Activated naive CD4-positive, alpha-beta T cell treated with anti-CD3 and anti-CD28 coated beads for 36 hours (primary cell): ENCODE measurements around the gene ZNF445. TPM values are rescaled to one million over a fixed set of nuclear protein-coding genes. Genes with fewer than 3 reads are reported as not detected.
"Not testable (repeated sequence)": the region's sequence is repeated elsewhere in the genome, so short reads cannot be mapped to it uniquely, and the experiment has no call there.

Source experiments
- CTCF ChIA-PET: fragments of 350-600 bp; sonication (Branson Sonifier 250); formaldehyde crosslinking; loops from one replicate; lab custom pipeline; 2021; ENCODE audit warnings: antibody characterized with exemption; lab: Charles Lee
- DNase-seq: peaks from one replicate; pipeline ENCODE4 v3.0.0-alpha.2; 2020
- H3K27ac Mint-ChIP-seq: one replicate; pipeline ENCODE4 v1.8.0; 2021; ENCODE audit warnings: mild to moderate bottlenecking, mixed read lengths
- H3K27me3 Mint-ChIP-seq: one replicate; pipeline ENCODE4 v1.8.0; 2021; ENCODE audit warnings: low read depth, mixed read lengths
- H3K36me3 Mint-ChIP-seq: one replicate; pipeline ENCODE4 v1.8.0; 2021; ENCODE audit warnings: low read depth, mixed read lengths
- H3K4me1 Mint-ChIP-seq: one replicate; pipeline ENCODE4 v1.8.0; 2021; ENCODE audit warnings: low read depth, mixed read lengths
- H3K4me3 Mint-ChIP-seq: one replicate; pipeline ENCODE4 v1.8.0; 2021; ENCODE audit warnings: mild to moderate bottlenecking, moderate library complexity, mixed read lengths
- H3K9me3 Mint-ChIP-seq: one replicate; pipeline ENCODE4 v1.8.0; 2021; ENCODE audit warnings: mixed read lengths
- intact Hi-C: fragments of 100-400 bp; cut with micrococcal nuclease; formaldehyde crosslinking; loops from one replicate; pipeline ENCODE4 v1.15.1; 2023
- total RNA-seq, 2 experiments: library from RNA; stranded (reverse); gene quantifications; one replicate each; pipeline ENCODE4 v1.2.3, GENCODE V29; 2021

ZNF445 gene
- total RNA-seq, 2 experiments from 2014 or later, result 19.0 TPM

DNA sequence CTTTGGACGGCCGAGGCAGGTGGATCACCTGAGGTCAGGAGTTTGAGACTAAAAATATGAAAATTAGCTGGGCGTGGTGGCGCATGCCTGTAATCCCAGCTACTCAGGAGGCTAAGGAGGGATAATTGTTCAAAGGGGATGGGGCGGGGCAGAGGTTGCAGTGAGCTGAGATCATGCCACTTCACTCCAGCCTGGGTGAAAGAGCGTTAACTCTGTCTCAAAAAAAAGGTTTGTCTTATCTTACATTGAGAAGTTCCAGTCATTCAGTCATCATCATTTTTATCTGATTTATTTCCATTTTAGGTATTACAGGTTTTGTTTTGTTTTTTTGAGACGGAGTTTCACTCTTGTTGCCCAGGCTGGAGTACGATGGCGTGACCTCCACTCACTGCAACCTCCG lies 2.6 kb downstream of the ZNF445 start:
- H3K9me3 Mint-ChIP-seq, H3K27me3 Mint-ChIP-seq, H3K36me3 Mint-ChIP-seq, CTCF ChIA-PET, H3K27ac Mint-ChIP-seq, DNase-seq: not testable (repeated sequence)
- intact Hi-C loops, result loop anchor here (10.0 kb wide), 1 partner anchor 150 kb away; the partner anchor contains the start of gene ZNF197
- Mint-ChIP-seq H3K4me1 (peaks cover 42% of the 10 kb centered on the region), H3K4me3 (peak overlapping the region; percentile 4)

DNA sequence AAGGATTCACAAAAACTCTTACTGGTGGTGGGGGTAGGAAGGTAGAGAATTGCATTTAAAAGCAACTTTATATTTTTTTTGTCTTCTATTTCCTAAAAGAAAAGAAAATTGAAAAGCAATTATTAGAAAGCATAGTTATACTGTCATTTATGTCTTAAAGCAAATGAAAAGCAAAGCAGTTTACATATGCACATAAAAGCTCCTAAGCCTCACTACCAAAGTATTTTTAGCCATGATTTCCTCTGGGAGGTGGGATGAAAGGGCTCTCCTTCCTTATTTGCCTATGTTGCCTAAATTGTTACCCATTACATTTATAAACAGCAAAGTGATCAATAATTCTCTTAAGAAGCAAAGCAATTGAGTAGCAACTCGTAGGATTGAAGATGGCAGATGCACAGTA lies 7.0 kb downstream of the ZNF445 start:
- Mint-ChIP-seq H3K4me3 (no peak overlapping the region), H3K36me3 (peaks cover 10% of the 10 kb centered on the region), H3K4me1 (peaks cover 38% of the 10 kb centered on the region), H3K27ac (no peak overlapping the region), H3K9me3 (no peaks in the 10 kb centered on the region), H3K27me3 (no peaks in the 10 kb centered on the region)
- intact Hi-C loops, result loop anchor here (10.0 kb wide), 1 partner anchor 154 kb away; the partner anchor contains the start of gene ZNF197
- CTCF ChIA-PET, result no interaction called here
- no peak for DNase-seq

DNA sequence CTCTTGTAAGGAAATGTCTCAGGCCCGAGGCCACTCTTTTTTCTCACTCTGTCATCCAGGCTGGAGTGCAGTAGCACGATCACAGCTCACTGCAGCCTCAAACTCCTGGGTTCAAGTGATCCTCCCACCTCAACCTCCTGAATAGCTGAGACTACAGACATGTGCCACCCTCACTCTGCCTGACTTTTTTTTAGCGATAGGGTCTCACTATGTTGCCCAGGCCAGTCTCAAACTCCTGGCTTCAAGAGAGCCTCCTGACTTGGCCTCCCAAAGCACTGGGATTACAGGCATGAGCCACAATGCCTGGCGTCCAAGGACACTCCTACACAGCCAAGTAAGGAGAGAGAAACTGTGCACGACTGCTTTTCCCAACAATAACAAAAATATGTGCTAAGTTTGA lies 7.6 kb downstream of the ZNF445 start:
- Mint-ChIP-seq H3K4me3 (no peak overlapping the region), H3K4me1 (peaks cover 36% of the 10 kb centered on the region), H3K27me3 (no peaks in the 10 kb centered on the region), H3K9me3 (no peaks in the 10 kb centered on the region), H3K27ac (no peak overlapping the region), H3K36me3 (peaks cover 14% of the 10 kb centered on the region)
- intact Hi-C loops, result loop anchor here (10.0 kb wide), 1 partner anchor 155 kb away; the partner anchor contains the start of gene ZNF197
- no peak for DNase-seq
- CTCF ChIA-PET, result no interaction called here

DNA sequence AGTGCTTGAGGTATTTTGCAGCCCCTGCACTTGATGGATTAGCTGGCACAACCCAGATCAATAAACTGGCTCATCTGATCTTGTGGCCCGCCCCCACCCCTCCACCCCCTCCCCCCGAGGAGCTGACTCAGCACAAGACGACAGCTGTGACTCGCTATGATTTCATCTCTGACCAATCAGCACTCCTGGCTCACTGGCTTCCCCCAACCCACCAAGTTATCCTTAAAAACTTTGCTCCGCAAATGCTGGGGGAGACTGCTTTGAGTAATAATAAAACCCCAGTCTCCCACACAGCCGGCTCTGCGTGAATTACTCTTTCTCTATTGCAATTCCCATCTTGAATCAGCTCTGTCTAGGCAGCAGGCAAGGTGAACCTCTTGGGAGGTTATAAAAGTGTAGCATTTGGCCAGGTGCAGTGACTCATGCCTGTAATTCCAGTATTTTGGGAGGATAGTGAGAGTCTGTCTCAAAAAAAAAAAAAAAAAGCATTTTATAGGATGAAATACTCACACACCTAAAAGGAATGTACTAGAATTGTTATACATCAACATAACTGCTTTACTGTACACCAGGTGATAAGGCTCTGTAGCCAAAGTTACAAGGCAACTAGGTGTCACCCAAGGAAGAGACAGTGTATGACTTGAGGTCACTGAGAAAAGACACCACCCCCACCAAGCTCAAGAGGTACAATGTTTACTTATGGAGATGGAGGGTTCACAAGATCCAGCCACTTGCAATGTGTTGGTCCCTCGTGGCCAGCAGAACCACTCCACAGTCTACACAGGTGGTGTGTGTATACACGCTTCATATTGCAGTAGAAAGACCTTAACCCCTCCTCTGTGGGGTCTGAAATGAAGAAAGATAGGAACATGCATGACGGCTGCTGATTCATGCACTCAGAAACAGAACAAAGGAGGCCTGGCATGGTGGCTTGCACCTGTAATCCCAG lies 8.6 kb downstream of the ZNF445 start:
- intact Hi-C loops, result no loop called here
- no peak overlapping the region for H3K4me3 Mint-ChIP-seq
- H3K9me3 Mint-ChIP-seq, result no peaks in the 10 kb centered on the region
- DNase-seq, result peak; percentile 44
- no peak overlapping the region for H3K27ac Mint-ChIP-seq
- H3K36me3 Mint-ChIP-seq, result peaks cover 16% of the 10 kb centered on the region
- CTCF ChIA-PET, result interaction anchor here (0.6 kb wide), 1 partner anchor 137 kb away, joined by 4 read pairs; no protein-coding TSS in a partner anchor
- peaks cover 31% of the 10 kb centered on the region for H3K4me1 Mint-ChIP-seq
- no peaks in the 10 kb centered on the region for H3K27me3 Mint-ChIP-seq

DNA sequence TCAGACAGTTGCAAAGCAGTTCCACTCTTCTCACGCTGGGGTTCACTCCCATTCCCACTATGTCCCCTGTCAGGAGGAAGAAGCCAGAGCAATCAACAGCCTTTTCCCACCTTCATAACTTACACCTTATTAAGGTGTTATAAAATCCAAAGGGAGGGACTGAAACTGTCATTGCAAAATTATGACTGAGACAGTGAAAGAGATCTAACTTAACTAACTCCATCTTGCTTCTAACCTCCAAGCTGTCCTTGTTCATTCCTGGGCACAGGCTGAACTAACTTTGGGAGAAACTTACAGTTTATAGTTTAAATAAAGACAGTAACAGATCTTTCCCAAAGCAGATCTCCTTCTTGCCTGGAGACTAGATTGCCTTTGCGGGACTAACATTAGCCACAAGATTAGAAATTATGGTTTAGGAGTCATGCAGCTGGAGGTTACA lies 9.4 kb downstream of the ZNF445 start:
- DNase-seq, H3K9me3 Mint-ChIP-seq, intact Hi-C loops, H3K27ac Mint-ChIP-seq, H3K27me3 Mint-ChIP-seq, H3K4me3 Mint-ChIP-seq, CTCF ChIA-PET: not testable (repeated sequence)
- H3K36me3 Mint-ChIP-seq, result peaks cover 21% of the 10 kb centered on the region
- H3K4me1 Mint-ChIP-seq, result peaks cover 30% of the 10 kb centered on the region

DNA sequence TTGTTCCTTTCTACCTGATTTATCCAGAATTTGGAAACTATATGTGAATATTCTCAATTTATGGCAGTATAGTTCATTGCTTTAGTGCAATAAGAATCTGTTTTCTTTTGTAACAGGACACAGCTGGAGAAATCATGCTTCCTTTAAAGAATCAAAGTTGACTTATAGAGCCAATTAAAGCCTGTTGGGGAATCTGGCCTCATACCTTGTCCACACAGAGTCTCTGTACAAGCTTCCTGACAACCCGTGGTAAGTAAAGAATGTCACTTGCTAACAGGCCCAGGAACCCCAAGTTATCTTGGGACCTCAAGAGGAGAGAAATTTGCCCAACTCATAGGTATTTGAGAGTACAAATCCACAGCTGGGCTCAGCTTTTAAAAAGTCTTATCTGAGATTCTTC lies 10.2 kb downstream of the ZNF445 start:
- intact Hi-C loops, result no loop called here
- Mint-ChIP-seq H3K9me3 (no peaks in the 10 kb centered on the region), H3K4me3 (no peak overlapping the region), H3K27me3 (no peaks in the 10 kb centered on the region), H3K36me3 (peaks cover 27% of the 10 kb centered on the region), H3K27ac (no peak overlapping the region), H3K4me1 (peaks cover 24% of the 10 kb centered on the region)
- CTCF ChIA-PET, result no interaction called here
- no peak for DNase-seq

DNA sequence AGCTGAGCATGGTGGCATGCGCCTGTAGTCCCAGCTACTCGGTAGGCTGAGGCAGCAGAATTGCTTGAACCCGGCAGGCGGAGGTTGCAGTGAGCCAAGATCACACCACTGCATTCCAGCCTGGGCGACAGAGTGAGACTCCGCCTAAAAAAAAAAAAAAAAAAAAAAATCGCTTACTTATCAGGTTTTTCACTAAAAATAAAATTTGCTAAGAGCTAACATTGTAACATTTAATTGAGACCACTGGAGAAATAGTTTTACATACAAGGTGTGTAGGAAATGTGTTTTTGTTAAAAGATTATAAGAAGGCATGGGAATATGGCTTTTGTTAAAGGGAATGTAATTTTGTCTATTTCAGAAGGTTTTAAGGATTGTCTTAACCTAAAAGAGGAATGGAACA lies 12.6 kb downstream of the ZNF445 start:
- intact Hi-C loops, H3K4me3 Mint-ChIP-seq, DNase-seq, H3K27ac Mint-ChIP-seq, H3K27me3 Mint-ChIP-seq: not testable (repeated sequence)
- CTCF ChIA-PET, result interaction anchor here (0.7 kb wide), 1 partner anchor 299 kb away, joined by 4 read pairs; no protein-coding TSS in a partner anchor
- peaks cover 48% of the 10 kb centered on the region for H3K36me3 Mint-ChIP-seq
- peaks cover 20% of the 10 kb centered on the region for H3K9me3 Mint-ChIP-seq
- peaks cover 11% of the 10 kb centered on the region for H3K4me1 Mint-ChIP-seq

DNA sequence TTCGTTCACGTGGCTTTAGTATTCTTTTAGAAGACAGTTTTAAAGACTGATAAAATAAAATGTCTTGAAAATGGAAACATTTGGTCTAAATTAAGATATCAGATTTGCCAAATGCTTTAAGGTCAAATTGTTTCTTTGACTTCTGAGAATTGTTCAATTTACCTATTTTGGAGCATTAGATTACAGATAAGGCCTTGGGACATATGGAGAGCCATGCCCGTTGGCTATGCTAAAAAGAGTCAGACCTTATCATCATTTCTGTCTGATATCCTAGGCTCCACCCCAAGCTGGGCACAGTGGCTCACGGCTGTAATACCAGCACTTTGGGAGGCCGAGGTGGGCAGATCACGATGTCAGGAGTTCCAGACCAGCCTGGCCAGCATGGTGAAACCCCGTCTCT lies 13.0 kb downstream of the ZNF445 start:
- H3K27ac Mint-ChIP-seq, result no peak overlapping the region
- peaks cover 11% of the 10 kb centered on the region for H3K4me1 Mint-ChIP-seq
- no peak overlapping the region for H3K4me3 Mint-ChIP-seq
- peaks cover 22% of the 10 kb centered on the region for H3K9me3 Mint-ChIP-seq
- CTCF ChIA-PET, result interaction anchor here (0.7 kb wide), 1 partner anchor 298 kb away, joined by 4 read pairs; no protein-coding TSS in a partner anchor
- no peaks in the 10 kb centered on the region for H3K27me3 Mint-ChIP-seq
- H3K36me3 Mint-ChIP-seq, result peaks cover 51% of the 10 kb centered on the region
- DNase-seq, result no peak
- intact Hi-C loops, result no loop called here

DNA sequence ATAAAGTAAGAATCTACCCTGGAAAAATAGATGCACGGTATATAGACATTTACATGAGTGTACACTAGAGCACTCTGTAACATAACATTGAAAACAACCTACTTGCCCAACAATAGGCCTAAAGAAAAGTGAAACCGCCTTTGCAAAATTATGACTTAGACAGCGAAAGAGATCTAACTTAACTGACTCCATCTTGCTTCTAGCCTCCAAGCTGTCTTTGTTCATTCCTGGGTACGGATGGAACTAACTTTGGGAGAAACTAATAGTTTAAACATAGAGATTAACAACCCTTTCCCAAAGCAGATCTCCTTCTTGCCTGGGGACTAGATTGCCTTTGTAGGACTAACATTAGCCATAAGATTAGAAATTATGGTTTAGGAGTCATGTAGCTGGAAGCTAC lies 17.4 kb downstream of the ZNF445 start:
- H3K27me3 Mint-ChIP-seq, DNase-seq, H3K4me3 Mint-ChIP-seq, H3K27ac Mint-ChIP-seq, intact Hi-C loops, H3K4me1 Mint-ChIP-seq: not testable (repeated sequence)
- CTCF ChIA-PET, result interaction anchor here (0.6 kb wide), 1 partner anchor 73 kb away, joined by 3 read pairs; no protein-coding TSS in a partner anchor
- peaks cover 69% of the 10 kb centered on the region for H3K36me3 Mint-ChIP-seq
- peaks cover 22% of the 10 kb centered on the region for H3K9me3 Mint-ChIP-seq

DNA sequence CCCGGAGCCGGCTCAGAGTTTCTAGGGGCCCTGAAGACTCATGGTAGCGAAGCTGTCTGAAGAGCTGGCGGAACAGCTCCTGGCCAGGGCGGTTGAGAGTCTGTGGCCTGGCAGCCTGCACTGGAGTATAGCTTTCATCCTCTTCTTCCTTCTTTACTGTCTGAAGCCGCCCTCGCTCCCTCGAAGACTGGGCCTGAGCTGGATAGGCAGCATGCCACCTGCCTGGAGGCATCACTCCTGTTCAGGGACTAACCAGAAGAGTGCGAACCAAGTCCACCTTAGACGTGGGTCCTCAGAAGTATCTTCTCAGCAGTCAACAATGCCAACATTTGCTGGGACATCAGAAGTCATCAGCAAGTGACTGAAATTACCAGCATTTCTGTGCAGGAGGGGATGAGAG lies 22.2 kb downstream of the ZNF445 start:
- CTCF ChIA-PET, result interaction anchor here (1.0 to 1.5 kb wide), 2 partner anchors 11 to 131 kb away, joined by 3 to 4 read pairs; no protein-coding TSS in a partner anchor
- Mint-ChIP-seq H3K36me3 (peaks cover 60% of the 10 kb centered on the region), H3K27me3 (no peaks in the 10 kb centered on the region), H3K4me1 (no peaks in the 10 kb centered on the region), H3K27ac (no peak overlapping the region), H3K4me3 (no peak overlapping the region), H3K9me3 (peaks cover 6% of the 10 kb centered on the region)
- intact Hi-C loops, result no loop called here
- no peak for DNase-seq

DNA sequence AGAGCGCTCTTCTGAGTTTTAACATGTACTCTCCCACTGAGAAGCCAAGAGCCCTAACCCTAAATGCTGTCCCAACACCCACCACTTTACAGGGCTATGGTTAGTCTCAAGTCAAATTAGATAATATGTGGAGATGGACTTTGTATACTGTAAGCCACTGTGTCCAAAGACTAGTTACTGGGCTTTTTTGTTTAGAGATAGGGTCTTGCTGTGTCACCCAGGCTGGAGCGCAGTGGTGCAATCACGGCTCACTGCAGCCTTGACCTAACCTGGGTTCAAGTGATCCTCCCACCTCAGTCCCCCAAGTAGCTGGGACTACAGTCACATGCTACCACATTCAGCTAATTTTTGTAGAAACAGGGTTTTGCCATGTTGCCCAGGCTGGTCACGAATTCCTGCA lies 23.2 kb downstream of the ZNF445 start:
- CTCF ChIA-PET, result no interaction called here

DNA sequence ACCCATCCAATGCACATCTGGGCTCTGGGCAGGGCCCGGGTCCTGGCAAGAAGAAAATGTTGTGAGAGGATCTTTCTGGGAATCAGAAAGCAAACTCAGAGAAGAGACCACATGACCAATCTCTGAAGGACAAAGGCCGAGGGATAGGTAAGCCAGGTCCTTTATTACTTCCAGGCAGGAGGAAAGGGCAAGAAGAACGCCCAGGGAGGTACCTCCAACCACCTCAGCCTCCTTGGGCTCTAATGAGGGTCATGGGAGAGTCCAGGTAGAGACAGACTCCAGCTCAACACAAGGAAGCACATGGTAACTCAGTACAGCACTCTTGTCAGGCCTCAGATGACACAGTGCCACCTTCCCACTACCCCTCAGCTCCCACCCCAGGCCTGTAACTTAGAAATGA lies 26.0 kb downstream of the ZNF445 start:
- intact Hi-C loops, result no loop called here
- no peak overlapping the region for H3K27ac Mint-ChIP-seq
- CTCF ChIA-PET, result no interaction called here
- DNase-seq, result no peak
- H3K36me3 Mint-ChIP-seq, result peaks cover 71% of the 10 kb centered on the region
- H3K4me3 Mint-ChIP-seq, result no peak overlapping the region
- no peaks in the 10 kb centered on the region for H3K27me3 Mint-ChIP-seq
- H3K4me1 Mint-ChIP-seq, result no peaks in the 10 kb centered on the region
- peaks cover 30% of the 10 kb centered on the region for H3K9me3 Mint-ChIP-seq

More for the DNA sequence above, 23.2 kb downstream of the ZNF445 start:
- Mint-ChIP-seq H3K27ac (no peak overlapping the region), H3K4me3 (no peak overlapping the region), H3K36me3 (peaks cover 58% of the 10 kb centered on the region), H3K27me3 (no peaks in the 10 kb centered on the region), H3K9me3 (peaks cover 3% of the 10 kb centered on the region), H3K4me1 (no peaks in the 10 kb centered on the region)
- intact Hi-C loops, result no loop called here
- DNase-seq, result no peak
